Endometrial microvascular endothelial cells (primary cell): Measurements from ENCODE around the gene ZNF688. TPM values are rescaled to one million over a fixed set of nuclear protein-coding genes. Genes with fewer than 3 reads are reported as not detected.
"Not testable (repeated sequence)": the region's sequence is repeated elsewhere in the genome, so short reads cannot be mapped to it uniquely, and the experiment has no call there.

Source experiments
- in situ Hi-C: cut with HindIII; loops from 2 replicates; pipeline ENCODE4 v1.10.0; 2017; ENCODE audit warnings: low sequenced_read_pairs, low pct_unique_long_range_greater_than_20kb; ENCODE audit errors: inconsistent ontology term
- total RNA-seq: library from RNA; depleted of rRNA; stranded (reverse); fragments of >200 nt; gene quantifications from one replicate; pipeline ENCODE4 v1.2.3, GENCODE V29; 2015; ENCODE audit errors: inconsistent ontology term

ZNF688 gene
- total RNA-seq, 1 donor from 2014 or later, result 10.8 TPM

GRCh38 chr16:30559690-30560089 is 11.8 kb downstream of the ZNF688 start:
- in situ Hi-C loops, result no loop called here

GRCh38 chr16:30558789-30559377 is 12.6 kb downstream of the ZNF688 start:
- in situ Hi-C loops, result no loop called here

- in situ Hi-C loops, result no loop called here
Observed at GRCh38 chr16:30557957-30558788, 13.3 kb downstream of the ZNF688 start, which contains the start of gene ZNF764. ZNF764 (minus strand) TSS chr16:30558374; CDS start chr16:30558182, 192 bp downstream.

GRCh38 chr16:30557707-30557956 is 13.9 kb downstream of the ZNF688 start:
- in situ Hi-C loops, result no loop called here

- in situ Hi-C loops, result no loop called here
Observed at GRCh38 chr16:30556125-30556473, 15.4 kb downstream of the ZNF688 start.

- in situ Hi-C loops, result no loop called here
Observed at GRCh38 chr16:30555315-30556124, 16.0 kb downstream of the ZNF688 start.

GRCh38 chr16:30554557-30555314 is 16.8 kb downstream of the ZNF688 start:
- in situ Hi-C loops, result no loop called here

- in situ Hi-C loops, result no loop called here
Observed at GRCh38 chr16:30553393-30553899, 18.1 kb downstream of the ZNF688 start.

GRCh38 chr16:30552956-30553355 is 18.6 kb downstream of the ZNF688 start:
- in situ Hi-C loops, result no loop called here

GRCh38 chr16:30551781-30552180 is 19.7 kb downstream of the ZNF688 start:
- in situ Hi-C loops, result no loop called here

GRCh38 chr16:30548416-30549253 is 22.9 kb downstream of the ZNF688 start:
- in situ Hi-C loops, result no loop called here

GRCh38 chr16:30546115-30546514 is 25.4 kb downstream of the ZNF688 start:
- in situ Hi-C loops, result no loop called here

GRCh38 chr16:30543067-30543466 is 28.4 kb downstream of the ZNF688 start:
- in situ Hi-C loops, result no loop called here

- in situ Hi-C loops, result no loop called here
Observed at GRCh38 chr16:30541502-30542329, 29.8 kb downstream of the ZNF688 start.

- in situ Hi-C loops, result not testable (repeated sequence)
Observed at GRCh38 chr16:30540916-30541464, 30.5 kb downstream of the ZNF688 start.

- in situ Hi-C loops, result not testable (repeated sequence)
Observed at GRCh38 chr16:30539986-30540526, 31.5 kb downstream of the ZNF688 start.
